MCF 10A (cell line): ENCODE data around the gene BCAR3. TPM values are rescaled to one million over a fixed set of nuclear protein-coding genes. Genes with fewer than 3 reads are reported as not detected.

Source experiments
- BruUV-seq: library from RNA; stranded (reverse); fragments of 400-500 nt; replicated peaks from 2 replicates; lab custom pipeline; 2021; lab: Mats Ljungman, UMichigan
- CTCF ChIA-PET: fragments of 300-600 bp; sonication (Branson Sonifier 250); formaldehyde crosslinking; extraction: SDS; loops from one replicate; lab custom pipeline; 2021; ENCODE audit warnings: antibody characterized with exemption, inconsistent platforms; lab: Yijun Ruan, JAX
- POLR2A ChIA-PET: fragments of 300-600, 350-650 bp; sonication (Branson Sonifier 250); formaldehyde crosslinking; extraction: SDS; loops from one replicate; lab custom pipeline; 2020; ENCODE audit warnings: antibody characterized with exemption, inconsistent platforms; lab: Yijun Ruan, JAX
- DNase-seq: peaks from one replicate; pipeline ENCODE4 v3.0.0-alpha.2; 2018; ENCODE audit not compliant: unreplicated experiment
- H3K27ac Mint-ChIP-seq: one replicate; pipeline ENCODE4 v1.8.0; 2022; ENCODE audit warnings: mild to moderate bottlenecking, low read depth, mixed read lengths; ENCODE audit not compliant: unreplicated experiment
- H3K27me3 Mint-ChIP-seq: one replicate; pipeline ENCODE4 v1.8.0; 2022; ENCODE audit warnings: mixed read lengths; ENCODE audit not compliant: insufficient read depth, unreplicated experiment
- H3K36me3 Mint-ChIP-seq: one replicate; pipeline ENCODE4 v1.8.0; 2022; ENCODE audit warnings: mild to moderate bottlenecking, moderate library complexity, mixed read lengths; ENCODE audit not compliant: insufficient read depth, unreplicated experiment
- H3K4me1 Mint-ChIP-seq: one replicate; pipeline ENCODE4 v1.8.0; 2022; ENCODE audit warnings: mixed read lengths; ENCODE audit not compliant: insufficient read depth, unreplicated experiment
- H3K4me3 Mint-ChIP-seq: one replicate; pipeline ENCODE4 v1.8.0; 2022; ENCODE audit warnings: mild to moderate bottlenecking, moderate library complexity, mixed read lengths; ENCODE audit not compliant: unreplicated experiment
- H3K9me3 Mint-ChIP-seq: one replicate; pipeline ENCODE4 v1.8.0; 2022; ENCODE audit warnings: mixed read lengths; ENCODE audit not compliant: unreplicated experiment
- intact Hi-C: fragments of 100-400 bp; cut with micrococcal nuclease; formaldehyde crosslinking; loops from 2 replicates; pipeline ENCODE4 v1.14.1; 2022
- total RNA-seq: library from RNA; stranded (reverse); gene quantifications from 2 replicates; pipeline ENCODE4 v1.2.3, GENCODE V29; 2022
- TF ChIP-seq, protein P1 (sequence below): fragments of 200-600 bp; IDR thresholded peaks from one replicate; pipeline ENCODE4 v1.8.0; 2022; ENCODE audit warnings: antibody characterized with exemption, mild to moderate bottlenecking; ENCODE audit not compliant: unreplicated experiment

BCAR3 gene
- total RNA-seq, 1 experiment from 2014 or later: 130 TPM

DNA sequence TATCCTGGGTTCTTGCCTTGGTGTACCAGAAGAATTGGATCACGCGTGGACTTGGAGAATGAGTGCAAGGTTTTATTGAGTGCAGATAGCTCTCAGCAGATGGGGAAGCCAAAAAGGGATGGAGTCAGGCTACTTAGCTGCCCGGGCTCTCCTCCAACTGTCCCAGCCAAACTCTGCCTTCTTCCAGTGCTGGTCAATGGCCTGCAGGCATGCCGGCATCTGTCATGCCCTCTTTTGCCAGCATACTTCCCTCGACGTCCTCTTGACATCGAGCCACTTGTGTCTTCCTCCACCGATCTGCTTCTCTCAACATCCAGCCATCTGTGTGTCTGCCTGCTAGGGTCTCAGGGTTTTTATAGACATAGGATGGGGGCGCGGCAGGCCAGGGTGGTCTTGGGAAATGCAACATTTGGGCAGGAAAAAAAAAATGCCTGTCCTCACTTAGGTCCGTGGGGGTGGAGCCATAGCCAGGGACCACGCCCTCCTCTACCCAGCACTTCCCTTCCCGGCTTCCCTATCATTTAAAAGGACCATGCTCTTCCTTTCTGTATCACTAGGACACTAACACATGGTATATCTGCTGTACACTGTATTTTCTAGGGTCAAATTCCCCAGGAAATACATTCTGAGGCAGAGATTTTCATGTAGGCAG, 47.0 kb upstream of the BCAR3 start:
- ChIA-PET CTCF (no interaction called here), POLR2A (no interaction called here)
- Mint-ChIP-seq H3K36me3 (peaks cover 6% of the 10 kb centered on the region), H3K4me3 (no peak overlapping the region), H3K4me1 (peaks cover 47% of the 10 kb centered on the region), H3K9me3 (no peaks in the 10 kb centered on the region), H3K27me3 (no peaks in the 10 kb centered on the region), H3K27ac (no peak overlapping the region)
- no peak for DNase-seq
- no TSS peak for BruUV-seq
- TF ChIP-seq, protein P1, sequence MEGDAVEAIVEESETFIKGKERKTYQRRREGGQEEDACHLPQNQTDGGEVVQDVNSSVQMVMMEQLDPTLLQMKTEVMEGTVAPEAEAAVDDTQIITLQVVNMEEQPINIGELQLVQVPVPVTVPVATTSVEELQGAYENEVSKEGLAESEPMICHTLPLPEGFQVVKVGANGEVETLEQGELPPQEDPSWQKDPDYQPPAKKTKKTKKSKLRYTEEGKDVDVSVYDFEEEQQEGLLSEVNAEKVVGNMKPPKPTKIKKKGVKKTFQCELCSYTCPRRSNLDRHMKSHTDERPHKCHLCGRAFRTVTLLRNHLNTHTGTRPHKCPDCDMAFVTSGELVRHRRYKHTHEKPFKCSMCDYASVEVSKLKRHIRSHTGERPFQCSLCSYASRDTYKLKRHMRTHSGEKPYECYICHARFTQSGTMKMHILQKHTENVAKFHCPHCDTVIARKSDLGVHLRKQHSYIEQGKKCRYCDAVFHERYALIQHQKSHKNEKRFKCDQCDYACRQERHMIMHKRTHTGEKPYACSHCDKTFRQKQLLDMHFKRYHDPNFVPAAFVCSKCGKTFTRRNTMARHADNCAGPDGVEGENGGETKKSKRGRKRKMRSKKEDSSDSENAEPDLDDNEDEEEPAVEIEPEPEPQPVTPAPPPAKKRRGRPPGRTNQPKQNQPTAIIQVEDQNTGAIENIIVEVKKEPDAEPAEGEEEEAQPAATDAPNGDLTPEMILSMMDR: no peak
- intact Hi-C loops: no loop called here

DNA sequence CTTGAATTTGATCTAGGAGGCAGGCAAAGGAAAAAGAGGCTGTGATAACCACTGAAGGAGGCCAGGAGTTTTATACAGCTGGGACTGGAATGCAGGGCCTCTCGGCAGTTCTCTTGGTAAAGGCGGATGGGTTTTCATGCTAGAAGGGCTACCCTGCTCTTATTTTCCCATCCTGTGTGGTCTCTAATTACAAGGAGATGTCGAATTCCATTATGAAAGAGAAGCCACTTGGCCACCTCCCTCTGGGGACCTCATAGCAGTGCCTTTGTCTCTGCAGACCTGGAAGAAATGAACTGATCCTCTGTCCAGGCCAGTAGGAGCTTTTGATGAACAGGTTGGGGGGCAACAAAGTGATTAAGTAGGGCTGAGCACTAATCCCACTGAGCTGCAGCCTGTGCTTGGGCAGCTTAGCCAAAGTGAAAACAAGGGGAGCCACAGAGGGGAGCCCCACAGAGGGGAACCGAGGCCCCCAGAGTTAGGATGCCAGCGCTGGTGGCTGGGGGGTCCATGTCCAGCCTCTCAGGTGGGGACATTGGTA, 42.2 kb upstream of the BCAR3 start:
- no peak overlapping the region for H3K4me3 Mint-ChIP-seq
- TF ChIP-seq, protein P1: no peak
- H3K27me3 Mint-ChIP-seq: no peaks in the 10 kb centered on the region
- POLR2A ChIA-PET: interaction anchor here (0.7 to 1.3 kb wide), 2 partner anchors 27 to 864 kb away, joined by 4 read pairs; no protein-coding TSS in a partner anchor
- H3K9me3 Mint-ChIP-seq: no peaks in the 10 kb centered on the region
- intact Hi-C loops: no loop called here
- DNase-seq: no peak
- BruUV-seq: no TSS peak
- no peak overlapping the region for H3K27ac Mint-ChIP-seq
- H3K4me1 Mint-ChIP-seq: peaks cover 17% of the 10 kb centered on the region
- H3K36me3 Mint-ChIP-seq: no peaks in the 10 kb centered on the region
- CTCF ChIA-PET: no interaction called here

- POLR2A ChIA-PET: interaction anchor here (0.7 to 1.3 kb wide), 2 partner anchors 28 to 865 kb away, joined by 4 read pairs; no protein-coding TSS in a partner anchor
- no peak overlapping the region for H3K4me3 Mint-ChIP-seq
- TF ChIP-seq, protein P1: no peak
Measured at GRCh38 chr1:93723110-93723509, 41.5 kb upstream of the BCAR3 start.

GRCh38 chr1:93722081-93723031, 40.7 kb upstream of the BCAR3 start:
- TF ChIP-seq, protein P1: no peak
- no peak for DNase-seq
- intact Hi-C loops: no loop called here
- Mint-ChIP-seq H3K4me1 (peaks cover 12% of the 10 kb centered on the region), H3K9me3 (no peaks in the 10 kb centered on the region), H3K27me3 (no peaks in the 10 kb centered on the region), H3K27ac (no peak overlapping the region), H3K4me3 (no peak overlapping the region), H3K36me3 (peaks cover 3% of the 10 kb centered on the region)
- BruUV-seq: no TSS peak
- POLR2A ChIA-PET: interaction anchor here (1.3 kb wide), 1 partner anchor 28 kb away, joined by 4 read pairs; no protein-coding TSS in a partner anchor
- CTCF ChIA-PET: interaction anchor here (1.3 kb wide), 1 partner anchor 10 kb away, joined by 3 read pairs; no protein-coding TSS in a partner anchor

More at GRCh38 chr1:93723110-93723509, 41.5 kb upstream of the BCAR3 start:
- no peak overlapping the region for H3K27ac Mint-ChIP-seq
- no peaks in the 10 kb centered on the region for H3K27me3 Mint-ChIP-seq
- no TSS peak for BruUV-seq
- no peaks in the 10 kb centered on the region for H3K36me3 Mint-ChIP-seq
- CTCF ChIA-PET: no interaction called here
- H3K4me1 Mint-ChIP-seq: peaks cover 12% of the 10 kb centered on the region
- no peaks in the 10 kb centered on the region for H3K9me3 Mint-ChIP-seq
- intact Hi-C loops: no loop called here
- DNase-seq: no peak
